K562 (cell line): ENCODE data around the gene PHF20. TPM values are rescaled to one million over a fixed set of nuclear protein-coding genes. Genes with fewer than 3 reads are reported as not detected.

Source experiments
- BMI1 ChIP-seq: fragments of 150-350 bp; IDR thresholded peaks from 2 replicates; pipeline ENCODE4 v1.6.1; 2014; ENCODE audit warnings: low read length
- FOXP1 ChIP-seq: sonication (generic); formaldehyde crosslinking; IDR thresholded peaks from 2 replicates; pipeline ENCODE4 v1.8.0; 2022; ENCODE audit warnings: mild to moderate bottlenecking, missing genetic modification reagents
- HEY1 ChIP-seq: fragments of 250-450 bp; sonication (Bioruptor Pico); IDR thresholded peaks from 2 replicates; pipeline ENCODE4 v1.5.0; 2020; ENCODE audit warnings: mild to moderate bottlenecking, moderate library complexity, borderline replicate concordance
- HIVEP1 ChIP-seq: fragments of 250-450 bp; sonication (Bioruptor Pico); IDR thresholded peaks from 2 replicates; pipeline ENCODE4 v1.4.0; 2020; ENCODE audit warnings: mild to moderate bottlenecking
- NBN ChIP-seq: fragments of 450-650 bp; IDR thresholded peaks from 2 replicates; pipeline ENCODE4 v1.6.1; 2016; ENCODE audit warnings: low read depth, mild to moderate bottlenecking
- NONO ChIP-seq, 2 experiments: fragments of 200-400 bp in 1 of 2; fragments of 450-650 bp in 1 of 2; formaldehyde crosslinking in 1 of 2; IDR thresholded peaks; 2 replicates each; pipeline ENCODE4 v1.6.1; 2017; ENCODE audit warnings: low read depth in 2 of 2, mild to moderate bottlenecking in 2 of 2, moderate library complexity in 2 of 2, low read length in 1 of 2
- NR4A1 ChIP-seq, 2 experiments: fragments of 250-450 bp in 1 of 2; fragments of 450-650 bp in 1 of 2; sonication (Bioruptor Pico) in 1 of 2; IDR thresholded peaks; 2 replicates each; pipeline versions ENCODE4 v1.4.0 to v1.6.1; 2016 to 2020; ENCODE audit warnings: mild to moderate bottlenecking in 2 of 2, missing compliant biosample characterization in 1 of 2, missing genetic modification characterization in 1 of 2, moderate library complexity in 1 of 2
- PHB2 ChIP-seq: fragments of 450-650 bp; IDR thresholded peaks from 2 replicates; pipeline ENCODE4 v1.6.1; 2017; ENCODE audit warnings: low read depth
- POLR2AphosphoS5 ChIP-seq: IDR thresholded peaks from 2 replicates; pipeline ENCODE4 v1.6.1; 2011; ENCODE audit warnings: mild to moderate bottlenecking, low read depth, low read length, moderate library complexity; ENCODE audit not compliant: control insufficient read depth, insufficient read depth
- RCOR1 ChIP-seq, 2 experiments: IDR thresholded peaks; 2 replicates each; pipeline ENCODE4 v1.6.1; 2012; ENCODE audit warnings: low read depth in 2 of 2, low read length in 2 of 2, borderline replicate concordance in 1 of 2, improper control_type of control experiment in 1 of 2
- SMC3 ChIP-seq: conservative IDR thresholded peaks from 2 replicates; pipeline ENCODE4 v1.6.1; 2011; ENCODE audit warnings: low read depth, low read length, improper control_type of control experiment; ENCODE audit not compliant: insufficient read depth
- TFAM ChIP-seq: fragments of 250-450 bp; sonication (Bioruptor Pico); conservative IDR thresholded peaks from 2 replicates; pipeline ENCODE4 v1.5.0; 2021; ENCODE audit warnings: mild to moderate bottlenecking, moderate library complexity
- TFE3 ChIP-seq: fragments of 450-650 bp; formaldehyde crosslinking; IDR thresholded peaks from 2 replicates; pipeline ENCODE4 v1.4.0; 2020; ENCODE audit warnings: mild to moderate bottlenecking, mixed read lengths
- TSC22D4 ChIP-seq: fragments of 450-650 bp; IDR thresholded peaks from 2 replicates; pipeline ENCODE4 v1.6.1; 2016; ENCODE audit warnings: missing genetic modification characterization, missing biosample characterization, control low read depth
- ZBTB17 ChIP-seq: fragments of 450-650 bp; formaldehyde crosslinking; IDR thresholded peaks from 2 replicates; pipeline ENCODE4 v1.4.0; 2020; ENCODE audit warnings: mild to moderate bottlenecking
- ZNF445 ChIP-seq: fragments of 250-450 bp; sonication (Bioruptor Pico); IDR thresholded peaks from 2 replicates; pipeline ENCODE4 v1.4.0; 2020; ENCODE audit warnings: low read depth, mild to moderate bottlenecking, moderate library complexity
- polyA plus RNA-seq, 8 experiments: library from polyadenylated mRNA; depleted of rRNA in 4 of 8; stranded (reverse) in 5 of 8; unstranded in 3 of 8; fragments of >200 nt; fragmentation: Nextera tagmentation in 2 of 8; fragmentation: Illumina TruSeq in 1 of 8; extraction: Ambion mirVana in 2 of 8; extraction: Trizol in 1 of 8; gene quantifications; 2 replicates each; pipeline versions ENCODE4 v1.2.1 to v1.2.3, GENCODE V29; 2011 to 2014; ENCODE audit warnings: inconsistent platforms in 1 of 8, missing spikeins in 1 of 8
- total RNA-seq, 7 experiments: library from RNA; depleted of rRNA in 6 of 7; stranded (reverse); fragments of >200 nt in 6 of 7; fragmentation: Illumina TruSeq in 2 of 7; extraction: Trizol in 2 of 7; gene quantifications; 2 replicates each; pipeline versions ENCODE4 v1.2.1 to v1.2.3, GENCODE V29; 2011 to 2021; ENCODE audit warnings: low replicate concordance in 1 of 7
- TF ChIP-seq, protein P1 (sequence below), 2 experiments: fragments of 450-650 bp in 1 of 2; sonication (generic) in 1 of 2; formaldehyde crosslinking in 1 of 2; IDR thresholded peaks; 2 replicates each; pipeline versions ENCODE4 v1.7.1 to v1.9.0; 2016 to 2022; ENCODE audit warnings: inconsistent platforms in 1 of 2, mild to moderate bottlenecking in 1 of 2, missing genetic modification reagents in 1 of 2

The PHF20 gene
- total and polyA plus RNA-seq, 9 of the 15 experiments (the other 6 are each of a cell fraction or from before 2014, with no cell fraction given), result 49.9 to 196 (median 70.7) TPM

- no peak for TF ChIP-seq HIVEP1 (CRISPR knock-in tag)
- TF ChIP-seq PHB2, result no peak
- TF ChIP-seq TSC22D4 (tag), result no peak
- TF ChIP-seq HEY1 (CRISPR knock-in tag), result no peak
- TF ChIP-seq BMI1, result no peak
- no peak for TF ChIP-seq NR4A1 (CRISPR knock-in tag; IDR thresholded peaks at IDR 0.05)
- no peak for TF ChIP-seq NR4A1 (tag; IDR thresholded peaks at IDR 0.05)
- no peak for TF ChIP-seq NBN
- TF ChIP-seq TFAM (CRISPR knock-in tag), result no peak
- 0 out of 4 replicates have a peak, but pooled peaks of 1 of the 2 experiments have one; percentile 43 for TF ChIP-seq RCOR1 (IDR thresholded peaks at IDR 0.05; ENCODE audit: borderline replicate concordance in 1 of 2, low read depth in 2 of 2, low read length in 2 of 2)
- no peak for TF ChIP-seq ZNF445
- no peak for TF ChIP-seq ZBTB17 (CRISPR knock-in tag)
- TF ChIP-seq FOXP1, result no peak
- no peak for TF ChIP-seq TFE3 (CRISPR knock-in tag)
- no peak for TF ChIP-seq NONO (IDR thresholded peaks at IDR 0.05; ENCODE audit: low read depth in 2 of 2, low read length in 1 of 2)
- no peak for TF ChIP-seq POLR2AphosphoS5
- TF ChIP-seq, protein P1, sequence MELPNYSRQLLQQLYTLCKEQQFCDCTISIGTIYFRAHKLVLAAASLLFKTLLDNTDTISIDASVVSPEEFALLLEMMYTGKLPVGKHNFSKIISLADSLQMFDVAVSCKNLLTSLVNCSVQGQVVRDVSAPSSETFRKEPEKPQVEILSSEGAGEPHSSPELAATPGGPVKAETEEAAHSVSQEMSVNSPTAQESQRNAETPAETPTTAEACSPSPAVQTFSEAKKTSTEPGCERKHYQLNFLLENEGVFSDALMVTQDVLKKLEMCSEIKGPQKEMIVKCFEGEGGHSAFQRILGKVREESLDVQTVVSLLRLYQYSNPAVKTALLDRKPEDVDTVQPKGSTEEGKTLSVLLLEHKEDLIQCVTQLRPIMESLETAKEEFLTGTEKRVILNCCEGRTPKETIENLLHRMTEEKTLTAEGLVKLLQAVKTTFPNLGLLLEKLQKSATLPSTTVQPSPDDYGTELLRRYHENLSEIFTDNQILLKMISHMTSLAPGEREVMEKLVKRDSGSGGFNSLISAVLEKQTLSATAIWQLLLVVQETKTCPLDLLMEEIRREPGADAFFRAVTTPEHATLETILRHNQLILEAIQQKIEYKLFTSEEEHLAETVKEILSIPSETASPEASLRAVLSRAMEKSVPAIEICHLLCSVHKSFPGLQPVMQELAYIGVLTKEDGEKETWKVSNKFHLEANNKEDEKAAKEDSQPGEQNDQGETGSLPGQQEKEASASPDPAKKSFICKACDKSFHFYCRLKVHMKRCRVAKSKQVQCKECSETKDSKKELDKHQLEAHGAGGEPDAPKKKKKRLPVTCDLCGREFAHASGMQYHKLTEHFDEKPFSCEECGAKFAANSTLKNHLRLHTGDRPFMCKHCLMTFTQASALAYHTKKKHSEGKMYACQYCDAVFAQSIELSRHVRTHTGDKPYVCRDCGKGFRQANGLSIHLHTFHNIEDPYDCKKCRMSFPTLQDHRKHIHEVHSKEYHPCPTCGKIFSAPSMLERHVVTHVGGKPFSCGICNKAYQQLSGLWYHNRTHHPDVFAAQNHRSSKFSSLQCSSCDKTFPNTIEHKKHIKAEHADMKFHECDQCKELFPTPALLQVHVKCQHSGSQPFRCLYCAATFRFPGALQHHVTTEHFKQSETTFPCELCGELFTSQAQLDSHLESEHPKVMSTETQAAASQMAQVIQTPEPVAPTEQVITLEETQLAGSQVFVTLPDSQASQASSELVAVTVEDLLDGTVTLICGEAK (IDR thresholded peaks at IDR 0.05), result peak; percentile 59; the same call in 1 of the 2 replicates
- TF ChIP-seq, protein P1 (CRISPR knock-in tag; IDR thresholded peaks at IDR 0.05), result no peak
- TF ChIP-seq SMC3, result no peak
These were observed 115.7 kb downstream of the PHF20 start (continued) for GRCh38 chr20:35887393-35888064.
